ENCODE data around the gene DNAH9. TPM values are rescaled to one million over a fixed set of nuclear protein-coding genes. Genes with fewer than 3 reads are reported as not detected.
A peak's percentile ranks its signal among the peaks of the same experiment; 100 is the strongest.

DNAH9 gene
- total RNA-seq, 6 experiments from 2014 or later, result not detected

- WGBS (ENCODE audit: insufficient coverage, low coverage, low lambda C conversion rate, missing lambda C conversion rate), result 64% methylated on average over 5 of the region's 5 CpGs
- Histone ChIP-seq H3K9me3 (no peaks in the 10 kb centered on the region), H3K4me3 (no peak overlapping the region), H3K36me3 (no peaks in the 10 kb centered on the region), H3K4me1 (no peaks in the 10 kb centered on the region), H3K27me3 (no peaks in the 10 kb centered on the region), H3K27ac (no peak overlapping the region)
- intact Hi-C loops (cut with DNase I), result no loop called here
- TF ChIP-seq, protein P1, sequence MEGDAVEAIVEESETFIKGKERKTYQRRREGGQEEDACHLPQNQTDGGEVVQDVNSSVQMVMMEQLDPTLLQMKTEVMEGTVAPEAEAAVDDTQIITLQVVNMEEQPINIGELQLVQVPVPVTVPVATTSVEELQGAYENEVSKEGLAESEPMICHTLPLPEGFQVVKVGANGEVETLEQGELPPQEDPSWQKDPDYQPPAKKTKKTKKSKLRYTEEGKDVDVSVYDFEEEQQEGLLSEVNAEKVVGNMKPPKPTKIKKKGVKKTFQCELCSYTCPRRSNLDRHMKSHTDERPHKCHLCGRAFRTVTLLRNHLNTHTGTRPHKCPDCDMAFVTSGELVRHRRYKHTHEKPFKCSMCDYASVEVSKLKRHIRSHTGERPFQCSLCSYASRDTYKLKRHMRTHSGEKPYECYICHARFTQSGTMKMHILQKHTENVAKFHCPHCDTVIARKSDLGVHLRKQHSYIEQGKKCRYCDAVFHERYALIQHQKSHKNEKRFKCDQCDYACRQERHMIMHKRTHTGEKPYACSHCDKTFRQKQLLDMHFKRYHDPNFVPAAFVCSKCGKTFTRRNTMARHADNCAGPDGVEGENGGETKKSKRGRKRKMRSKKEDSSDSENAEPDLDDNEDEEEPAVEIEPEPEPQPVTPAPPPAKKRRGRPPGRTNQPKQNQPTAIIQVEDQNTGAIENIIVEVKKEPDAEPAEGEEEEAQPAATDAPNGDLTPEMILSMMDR (IDR thresholded peaks at IDR 0.05), result no peak
- no peak for TF ChIP-seq POLR2A (IDR thresholded peaks at IDR 0.05)
- DNase-seq (no peak), ATAC-seq (no peak)
These were observed 24.2 kb downstream of the DNAH9 start for GRCh38 chr17:11622492-11622891.

DNA sequence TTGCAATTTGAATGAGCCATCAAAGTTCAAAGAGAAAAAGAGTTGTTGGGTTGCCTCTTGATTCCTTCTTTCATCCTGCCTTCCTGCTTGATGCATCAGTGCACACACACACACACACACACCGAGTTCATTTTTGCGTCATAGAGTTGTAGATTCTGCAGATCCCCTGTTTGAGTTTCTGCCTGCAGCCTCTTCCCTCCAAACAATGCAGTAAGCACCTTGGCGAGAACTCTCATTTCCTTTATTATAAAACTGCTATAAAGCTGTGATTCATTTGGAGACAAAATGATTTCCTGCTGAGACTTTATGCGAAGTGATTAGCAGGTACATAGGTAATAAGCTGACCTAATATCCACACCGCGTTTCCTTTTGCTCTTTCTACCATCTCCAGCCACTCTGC is 26.7 kb downstream of the DNAH9 start:
- ATAC-seq, result no peak
- Histone ChIP-seq H3K36me3 (no peaks in the 10 kb centered on the region), H3K27me3 (no peaks in the 10 kb centered on the region), H3K9me3 (no peaks in the 10 kb centered on the region), H3K4me3 (no peak overlapping the region), H3K4me1 (no peaks in the 10 kb centered on the region), H3K27ac (no peak overlapping the region)
- no peak for TF ChIP-seq POLR2A (IDR thresholded peaks at IDR 0.05)
- TF ChIP-seq, protein P1 (IDR thresholded peaks at IDR 0.05), result no peak
- intact Hi-C loops (cut with DNase I), result no loop called here
- WGBS (ENCODE audit: insufficient coverage, low coverage, low lambda C conversion rate, missing lambda C conversion rate), result 65% methylated on average over 6 of the region's 6 CpGs
- DNase-seq, result no peak

GRCh38 chr17:11625878-11626277 is 27.6 kb downstream of the DNAH9 start:
- intact Hi-C loops (cut with DNase I), result no loop called here
- H3K27ac ChIP-seq, result no peak overlapping the region
- 32% methylated on average over 3 of the region's 3 CpGs for WGBS (ENCODE audit: insufficient coverage, low coverage, low lambda C conversion rate, missing lambda C conversion rate)
- H3K9me3 ChIP-seq, result no peaks in the 10 kb centered on the region
- ATAC-seq (peak in 3 of 4 donors; percentile 34 to 50 (median 43)), DNase-seq (no peak)
- H3K36me3 ChIP-seq, result no peaks in the 10 kb centered on the region
- no peak overlapping the region for H3K4me3 ChIP-seq
- no peaks in the 10 kb centered on the region for H3K27me3 ChIP-seq
- TF ChIP-seq, protein P1 (IDR thresholded peaks at IDR 0.05), result no peak
- H3K4me1 ChIP-seq, result no peaks in the 10 kb centered on the region

DNA sequence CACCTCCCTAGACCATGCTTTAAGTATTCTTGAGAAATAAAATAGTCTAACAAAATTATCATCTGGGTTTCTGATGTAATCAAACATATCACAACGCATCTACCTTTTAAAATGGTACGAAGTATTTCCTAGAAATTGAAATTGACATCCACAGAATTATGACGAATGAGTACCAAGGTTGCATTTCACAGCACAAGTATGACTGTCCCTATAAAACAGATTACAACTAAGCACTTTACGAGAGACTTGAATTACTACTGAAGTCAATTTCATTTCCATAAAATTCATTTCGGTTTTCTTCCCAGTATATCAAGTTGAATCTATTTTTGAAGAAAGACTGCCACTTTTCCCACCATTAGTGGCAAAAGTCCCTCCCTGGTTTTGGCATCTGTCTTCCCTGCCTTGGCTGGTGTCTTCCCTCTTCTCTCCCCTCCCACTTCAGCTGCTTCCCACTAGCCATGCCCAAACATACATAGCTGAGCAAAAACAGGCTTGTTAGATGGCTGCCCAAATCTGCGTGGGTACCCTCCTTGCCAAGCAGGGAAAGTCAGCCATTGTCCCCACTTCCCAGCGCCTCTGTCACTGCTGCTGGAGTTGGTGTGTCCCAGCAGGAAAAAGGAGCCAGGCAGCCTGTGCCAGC is 29.2 kb downstream of the DNAH9 start:
- TF ChIP-seq POLR2A (IDR thresholded peaks at IDR 0.05), result no peak
- TF ChIP-seq, protein P1 (IDR thresholded peaks at IDR 0.05), result no peak
- Histone ChIP-seq H3K27me3 (no peaks in the 10 kb centered on the region), H3K4me3 (no peak overlapping the region), H3K9me3 (no peaks in the 10 kb centered on the region), H3K27ac (no peak overlapping the region), H3K36me3 (no peaks in the 10 kb centered on the region), H3K4me1 (no peaks in the 10 kb centered on the region)
- intact Hi-C loops (cut with DNase I), result no loop called here
- ATAC-seq, result no peak
- WGBS (ENCODE audit: insufficient coverage, low coverage, low lambda C conversion rate, missing lambda C conversion rate), result 79% methylated on average over 5 of the region's 7 CpGs
- DNase-seq, result no peak

GRCh38 chr17:11628374-11628773 is 30.1 kb downstream of the DNAH9 start:
- Histone ChIP-seq H3K27ac (no peak overlapping the region), H3K4me1 (no peaks in the 10 kb centered on the region), H3K9me3 (no peaks in the 10 kb centered on the region), H3K36me3 (no peaks in the 10 kb centered on the region), H3K27me3 (no peaks in the 10 kb centered on the region), H3K4me3 (no peak overlapping the region)
- TF ChIP-seq, protein P1 (IDR thresholded peaks at IDR 0.05), result no peak
- TF ChIP-seq POLR2A (IDR thresholded peaks at IDR 0.05), result no peak
- 20% methylated on average over 9 of the region's 10 CpGs for WGBS (ENCODE audit: insufficient coverage, low coverage, low lambda C conversion rate, missing lambda C conversion rate)
- ATAC-seq (no peak), DNase-seq (no peak)
- intact Hi-C loops (cut with DNase I), result no loop called here

All from right lobe of liver (tissue), 6 donors.